Natural killer cell treated with Interleukin-12 subunit alpha and Interleukin-12 subunit beta and Interleukin-15 and Interleukin-18, amount 100 ng/mL, for 72 hours (primary cell): ENCODE results near the gene PRXL2B. TPM values are rescaled to one million over a fixed set of nuclear protein-coding genes. Genes with fewer than 3 reads are reported as not detected.

Source experiments
- ATAC-seq, 2 donors: fragments of 150-1000 bp; cut with Tn5 transposase in 1 of 2; sonication (Bioruptor Pico), chemical (Tn5 transposase) in 1 of 2; 2 replicates each; pipeline ENCODE4 v1.10.0; 2021
- DNase-seq: peaks from one replicate; pipeline ENCODE4 v3.0.0; 2022; ENCODE audit warnings: low spot score
- H3K27ac Mint-ChIP-seq, 2 donors: 1 replicate in 1 of 2; 2 replicates in 1 of 2; pipeline ENCODE4 v1.8.0; 2022; ENCODE audit warnings: mixed read lengths in 2 of 2, mild to moderate bottlenecking in 1 of 2, moderate library complexity in 1 of 2
- H3K27me3 Mint-ChIP-seq, 2 donors: 1 replicate in 1 of 2; 2 replicates in 1 of 2; pipeline ENCODE4 v1.8.0; 2022; ENCODE audit warnings: mixed read lengths in 2 of 2
- H3K36me3 Mint-ChIP-seq: one replicate; pipeline ENCODE4 v1.8.0; 2022; ENCODE audit warnings: mixed read lengths
- H3K4me1 Mint-ChIP-seq, 2 donors: 1 replicate in 1 of 2; 2 replicates in 1 of 2; pipeline ENCODE4 v1.8.0; 2022; ENCODE audit warnings: low read depth in 2 of 2, mixed read lengths in 2 of 2, mild to moderate bottlenecking in 1 of 2
- H3K4me3 Mint-ChIP-seq: one replicate; pipeline ENCODE4 v1.8.0; 2022; ENCODE audit warnings: mixed read lengths
- H3K9me3 Mint-ChIP-seq: 2 replicates; pipeline ENCODE4 v1.8.0; 2022; ENCODE audit warnings: mixed read lengths
- total RNA-seq, 2 donors: library from RNA; stranded (reverse); gene quantifications; one replicate each; pipeline ENCODE4 v1.2.3, GENCODE V29; 2022

The PRXL2B gene
- total RNA-seq, 2 donors from 2014 or later: 9.1 to 18.5 TPM

DNA sequence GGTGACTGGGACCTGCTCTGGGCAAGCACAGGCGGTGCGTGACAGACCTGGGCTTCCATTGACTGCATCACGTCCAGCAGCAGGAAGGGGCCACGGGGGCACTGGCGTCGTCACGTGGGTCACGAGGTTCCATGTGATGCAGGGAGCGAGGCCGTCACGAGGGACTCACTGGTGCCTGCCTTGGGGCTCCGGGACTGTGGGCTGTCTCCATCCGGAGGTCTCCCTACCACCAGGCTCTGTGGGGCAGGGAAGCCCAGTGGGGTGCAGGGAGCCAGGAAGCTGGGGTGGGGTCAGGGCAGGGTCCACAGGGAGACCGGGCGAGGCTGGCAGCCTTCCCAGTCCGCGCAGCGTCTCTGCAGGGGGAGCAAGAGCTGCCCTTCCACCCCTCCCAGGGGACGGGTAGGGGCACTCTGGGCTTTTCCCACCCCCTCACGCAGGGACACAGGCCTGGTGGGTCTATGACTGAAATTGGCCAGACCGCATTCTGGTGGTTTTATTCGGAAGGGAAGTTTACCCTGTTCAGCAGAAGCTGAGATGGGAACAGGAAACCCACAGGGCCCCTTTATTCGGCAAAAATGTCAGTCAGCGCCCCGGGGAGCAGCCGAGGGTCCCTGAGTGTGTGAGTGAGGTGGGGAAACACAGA lies 30.8 kb upstream of the PRXL2B start:
- Mint-ChIP-seq H3K36me3 (no peaks in the 10 kb centered on the region), H3K27me3 (no peaks in the 10 kb centered on the region), H3K4me3 (peak overlapping the region; percentile 94), H3K27ac (peak overlapping the region; percentile 92 to 98), H3K4me1 (peaks cover 15 to 36% of the 10 kb centered on the region in 2 donors), H3K9me3 (no peaks in the 10 kb centered on the region)
- ATAC-seq (peak; percentile 78 to 82), DNase-seq (peak; percentile 89)

- no peaks in the 10 kb centered on the region for H3K36me3 Mint-ChIP-seq
- H3K27me3 Mint-ChIP-seq: no peaks in the 10 kb centered on the region
- H3K9me3 Mint-ChIP-seq: no peaks in the 10 kb centered on the region
- H3K27ac Mint-ChIP-seq: peak within 1 kb of the TSS; percentile 92 to 98
- DNase-seq (peak; percentile 87), ATAC-seq (peak; percentile 81 to 87)
- H3K4me1 Mint-ChIP-seq: peaks cover 15 to 36% of the 10 kb centered on the region in 2 donors
- peak within 1 kb of the TSS; percentile 94 for H3K4me3 Mint-ChIP-seq
These were observed 30.3 kb upstream of the PRXL2B start, which contains the start of gene TNFRSF14 for GRCh38 chr1:2556277-2556677. TNFRSF14 (plus strand) TSS chr1:2556371; CDS start chr1:2556665, 294 bp downstream.

GRCh38 chr1:2556678-2557481 lies 29.7 kb upstream of the PRXL2B start:
- H3K36me3 Mint-ChIP-seq: no peaks in the 10 kb centered on the region
- peak; percentile 50 to 56 for ATAC-seq
- no peaks in the 10 kb centered on the region for H3K27me3 Mint-ChIP-seq
- H3K27ac Mint-ChIP-seq: peak overlapping the region; percentile 92 to 98
- DNase-seq: no peak
- H3K4me3 Mint-ChIP-seq: peak overlapping the region; percentile 94
- peaks cover 15 to 38% of the 10 kb centered on the region in 2 donors for H3K4me1 Mint-ChIP-seq
- no peaks in the 10 kb centered on the region for H3K9me3 Mint-ChIP-seq

DNA sequence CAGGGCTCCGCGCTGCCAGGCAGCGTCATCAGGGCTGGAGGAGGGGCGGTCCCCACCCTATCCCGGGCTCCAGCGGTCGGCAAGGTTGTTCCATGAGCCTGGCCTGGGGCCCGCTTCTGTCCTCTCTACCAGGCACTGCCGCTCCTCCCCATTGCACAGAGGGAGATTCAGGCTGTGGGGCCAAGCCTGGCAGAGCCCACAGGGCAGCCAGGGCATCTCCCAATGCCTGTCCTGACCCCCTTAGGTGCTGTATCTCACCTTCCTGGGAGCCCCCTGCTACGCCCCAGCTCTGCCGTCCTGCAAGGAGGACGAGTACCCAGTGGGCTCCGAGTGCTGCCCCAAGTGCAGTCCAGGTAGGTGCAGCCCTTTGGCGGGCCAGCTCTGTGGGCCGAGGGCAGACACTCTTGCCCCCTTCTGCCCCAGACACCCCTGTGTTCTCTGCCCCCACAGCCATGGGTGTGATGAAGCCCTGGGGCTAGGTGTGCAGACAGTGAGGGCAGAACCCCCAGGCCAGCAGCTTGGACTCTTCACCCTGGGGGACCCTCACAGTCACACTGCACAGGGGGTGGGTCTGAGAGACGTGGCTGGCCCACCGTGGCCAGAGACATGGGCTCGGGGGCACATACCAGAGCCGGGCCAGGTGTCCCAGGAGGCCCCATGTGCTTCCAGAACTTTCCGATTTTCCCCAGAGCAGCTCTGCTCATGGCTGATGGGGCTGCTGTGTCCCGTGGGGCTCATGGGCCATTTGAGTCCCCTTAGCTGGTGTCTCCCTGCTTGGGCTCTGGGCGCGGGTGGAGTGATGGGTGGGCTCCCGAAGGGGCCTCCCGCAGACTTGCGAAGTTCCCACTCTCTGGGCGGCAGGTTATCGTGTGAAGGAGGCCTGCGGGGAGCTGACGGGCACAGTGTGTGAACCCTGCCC lies 28.8 kb upstream of the PRXL2B start:
- ATAC-seq: no peak
- peak overlapping the region; percentile 92 to 98 for H3K27ac Mint-ChIP-seq
- H3K4me3 Mint-ChIP-seq: peak overlapping the region; percentile 94
- H3K27me3 Mint-ChIP-seq: no peaks in the 10 kb centered on the region
- no peaks in the 10 kb centered on the region for H3K9me3 Mint-ChIP-seq
- DNase-seq: no peak
- H3K4me1 Mint-ChIP-seq: peaks cover 15 to 38% of the 10 kb centered on the region in 2 donors
- no peaks in the 10 kb centered on the region for H3K36me3 Mint-ChIP-seq

DNA sequence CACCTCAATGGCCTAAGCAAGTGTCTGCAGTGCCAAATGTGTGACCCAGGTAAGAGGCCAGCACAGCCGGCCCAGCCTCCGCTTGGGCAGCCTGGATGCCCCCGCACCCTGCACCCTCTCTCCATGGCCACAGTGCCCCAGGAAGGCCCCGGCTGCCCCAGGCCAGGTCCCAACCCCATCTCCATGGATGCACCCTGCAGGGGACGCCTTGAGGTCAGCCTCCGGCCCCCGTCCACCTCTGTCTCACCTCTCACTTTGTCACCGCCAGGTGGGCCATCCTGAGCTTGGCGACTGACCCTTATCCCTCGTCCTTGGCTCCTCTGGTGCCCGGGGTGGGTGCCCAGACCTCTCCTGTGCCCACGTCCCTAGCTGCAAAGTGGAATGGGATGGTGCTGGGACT lies 28.2 kb upstream of the PRXL2B start:
- Mint-ChIP-seq H3K4me3 (peak overlapping the region; percentile 48), H3K27me3 (no peaks in the 10 kb centered on the region), H3K9me3 (no peaks in the 10 kb centered on the region), H3K4me1 (peaks cover 15 to 38% of the 10 kb centered on the region in 2 donors), H3K36me3 (no peaks in the 10 kb centered on the region), H3K27ac (peak overlapping the region; percentile 92 to 98)
- DNase-seq (no peak), ATAC-seq (no peak)

- no peak for ATAC-seq
- Mint-ChIP-seq H3K36me3 (no peaks in the 10 kb centered on the region), H3K4me3 (peak overlapping the region; percentile 48), H3K4me1 (peaks cover 15 to 34% of the 10 kb centered on the region in 2 donors), H3K9me3 (no peaks in the 10 kb centered on the region), H3K27me3 (no peaks in the 10 kb centered on the region), H3K27ac (peak overlapping the region; percentile 92 to 98)
- no peak for DNase-seq
These were observed 27.7 kb upstream of the PRXL2B start for GRCh38 chr1:2558861-2559260.

- DNase-seq (no peak), ATAC-seq (no peak)
- Mint-ChIP-seq H3K27ac (no peak overlapping the region), H3K36me3 (no peaks in the 10 kb centered on the region), H3K4me3 (no peak overlapping the region), H3K27me3 (no peaks in the 10 kb centered on the region), H3K9me3 (no peaks in the 10 kb centered on the region), H3K4me1 (peaks cover 8 to 25% of the 10 kb centered on the region in 2 donors)
These were observed 26.9 kb upstream of the PRXL2B start for GRCh38 chr1:2559509-2560298.

- H3K27ac Mint-ChIP-seq: no peak overlapping the region
- no peak for DNase-seq
- peaks cover 4 to 23% of the 10 kb centered on the region in 2 donors for H3K4me1 Mint-ChIP-seq
- no peak for ATAC-seq
- H3K4me3 Mint-ChIP-seq: no peak overlapping the region
- H3K9me3 Mint-ChIP-seq: no peaks in the 10 kb centered on the region
- no peaks in the 10 kb centered on the region for H3K27me3 Mint-ChIP-seq
- H3K36me3 Mint-ChIP-seq: no peaks in the 10 kb centered on the region
These were observed 26.1 kb upstream of the PRXL2B start for GRCh38 chr1:2560299-2561073.

DNA sequence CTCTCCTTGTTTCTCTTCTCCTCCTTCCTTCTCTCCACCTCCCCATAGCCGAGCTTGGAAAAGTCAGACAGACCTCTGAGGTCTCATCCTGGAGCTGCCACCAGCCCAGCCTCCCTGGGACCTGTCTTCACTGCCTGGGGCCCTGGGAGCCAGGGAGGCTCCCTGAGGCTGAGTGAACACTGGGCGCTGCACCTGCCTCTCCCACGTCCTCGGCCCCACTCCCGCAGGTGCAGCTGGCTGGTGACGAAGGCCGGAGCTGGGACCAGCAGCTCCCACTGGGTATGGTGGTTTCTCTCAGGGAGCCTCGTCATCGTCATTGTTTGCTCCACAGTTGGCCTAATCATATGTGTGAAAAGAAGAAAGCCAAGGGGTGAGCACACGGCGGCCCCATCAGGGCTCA lies 25.1 kb upstream of the PRXL2B start:
- H3K4me1 Mint-ChIP-seq: peaks cover 0 to 14% of the 10 kb centered on the region in 2 donors
- H3K4me3 Mint-ChIP-seq: no peak overlapping the region
- ATAC-seq: no peak
- peak overlapping the region; percentile 26 to 67 for H3K27ac Mint-ChIP-seq
- no peaks in the 10 kb centered on the region for H3K36me3 Mint-ChIP-seq
- no peak for DNase-seq
- H3K9me3 Mint-ChIP-seq: no peaks in the 10 kb centered on the region
- H3K27me3 Mint-ChIP-seq: no peaks in the 10 kb centered on the region

DNA sequence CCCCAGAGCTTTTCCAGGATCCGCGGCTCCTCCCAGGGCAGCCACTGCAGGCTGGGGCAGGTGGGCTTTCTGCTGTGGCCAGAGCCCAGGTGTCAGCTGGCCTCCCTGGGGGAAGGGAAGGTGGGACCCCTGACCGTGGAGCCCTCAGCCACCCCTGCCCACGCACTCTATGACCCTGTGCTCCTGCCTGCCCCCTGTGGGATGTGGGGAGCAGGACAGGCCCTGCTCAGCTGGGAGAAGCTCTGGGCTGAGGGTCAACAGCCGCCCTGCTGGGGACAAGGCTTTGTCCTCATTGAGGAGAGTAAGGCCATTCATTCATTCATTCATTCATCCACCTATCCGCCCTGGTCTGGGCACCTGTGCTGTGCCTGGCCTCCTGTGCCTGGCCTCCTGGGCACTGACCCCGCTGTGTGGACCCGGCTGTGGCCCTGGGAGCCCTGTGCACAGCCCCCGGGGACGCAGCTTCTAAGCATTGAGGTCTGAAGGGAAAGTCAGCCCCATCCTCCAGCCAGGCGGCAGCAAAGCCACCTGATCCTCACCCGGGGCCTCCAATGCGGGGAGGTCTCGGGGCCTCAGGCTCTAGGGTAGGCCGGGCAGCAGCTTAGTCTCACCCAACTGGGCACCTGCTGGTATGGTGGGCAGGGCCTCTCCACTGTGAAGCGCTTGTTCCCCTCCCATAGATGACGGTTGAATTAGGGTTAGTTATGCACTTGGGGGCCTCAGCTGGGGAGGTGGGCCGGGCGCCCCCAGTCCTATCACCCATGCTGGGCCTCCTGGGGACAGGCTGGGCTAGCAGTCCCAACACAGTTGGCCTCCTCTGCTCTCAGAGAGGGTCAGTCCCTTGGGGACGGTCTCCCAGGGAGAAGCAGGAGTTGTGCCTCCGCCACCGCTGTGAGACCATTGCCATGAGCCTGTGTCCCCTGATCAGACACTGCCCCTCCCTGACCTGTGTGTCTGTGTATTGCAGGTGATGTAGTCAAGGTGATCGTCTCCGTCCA lies 24.4 kb upstream of the PRXL2B start:
- DNase-seq (no peak), ATAC-seq (no peak)
- H3K27me3 Mint-ChIP-seq: no peaks in the 10 kb centered on the region
- H3K9me3 Mint-ChIP-seq: no peaks in the 10 kb centered on the region
- no peaks in the 10 kb centered on the region for H3K36me3 Mint-ChIP-seq
- H3K27ac Mint-ChIP-seq: no peak overlapping the region
- H3K4me1 Mint-ChIP-seq: peaks cover 0 to 11% of the 10 kb centered on the region in 2 donors
- H3K4me3 Mint-ChIP-seq: no peak overlapping the region

GRCh38 chr1:2563205-2563604 lies 23.4 kb upstream of the PRXL2B start:
- no peak for DNase-seq
- H3K27ac Mint-ChIP-seq: no peak overlapping the region
- peaks cover 0 to 8% of the 10 kb centered on the region in 2 donors for H3K4me1 Mint-ChIP-seq
- no peaks in the 10 kb centered on the region for H3K9me3 Mint-ChIP-seq
- no peaks in the 10 kb centered on the region for H3K27me3 Mint-ChIP-seq
- H3K36me3 Mint-ChIP-seq: no peaks in the 10 kb centered on the region
- H3K4me3 Mint-ChIP-seq: no peak overlapping the region
- no peak for ATAC-seq
